Cerebellar nuclear complex (tissue), 1 donor: ENCODE data around the gene DRC3.

Experiments
- DNase-seq, 2 experiments: peaks; one replicate each; lab custom pipeline; 2025; lab: John Stamatoyannopoulos, UW

The DRC3 gene

GRCh38 chr17:18055597-18055996 lies 82.9 kb downstream of the DRC3 start:
- DNase-seq: no peak

GRCh38 chr17:18056214-18056613 lies 83.6 kb downstream of the DRC3 start:
- no peak for DNase-seq

GRCh38 chr17:18059283-18059682 lies 86.6 kb downstream of the DRC3 start:
- DNase-seq: no peak

GRCh38 chr17:18064053-18064452 lies 91.4 kb downstream of the DRC3 start:
- DNase-seq: no peak

GRCh38 chr17:18065546-18065945 lies 92.9 kb downstream of the DRC3 start:
- no peak for DNase-seq
